MCF 10A (cell line): Measurements from ENCODE around the gene BAHCC1. TPM values are rescaled to one million over a fixed set of nuclear protein-coding genes. Genes with fewer than 3 reads are reported as not detected.

Experiments used
- BruUV-seq: library from RNA; stranded (reverse); fragments of 400-500 nt; replicated peaks from 2 replicates; lab custom pipeline; 2021; lab: Mats Ljungman, UMichigan
- CTCF ChIA-PET: fragments of 300-600 bp; sonication (Branson Sonifier 250); formaldehyde crosslinking; extraction: SDS; loops from one replicate; lab custom pipeline; 2021; ENCODE audit warnings: antibody characterized with exemption, inconsistent platforms; lab: Yijun Ruan, JAX
- POLR2A ChIA-PET: fragments of 300-600, 350-650 bp; sonication (Branson Sonifier 250); formaldehyde crosslinking; extraction: SDS; loops from one replicate; lab custom pipeline; 2020; ENCODE audit warnings: antibody characterized with exemption, inconsistent platforms; lab: Yijun Ruan, JAX
- DNase-seq: peaks from one replicate; pipeline ENCODE4 v3.0.0-alpha.2; 2018; ENCODE audit not compliant: unreplicated experiment
- H3K27ac Mint-ChIP-seq: one replicate; pipeline ENCODE4 v1.8.0; 2022; ENCODE audit warnings: mild to moderate bottlenecking, low read depth, mixed read lengths; ENCODE audit not compliant: unreplicated experiment
- H3K27me3 Mint-ChIP-seq: one replicate; pipeline ENCODE4 v1.8.0; 2022; ENCODE audit warnings: mixed read lengths; ENCODE audit not compliant: insufficient read depth, unreplicated experiment
- H3K36me3 Mint-ChIP-seq: one replicate; pipeline ENCODE4 v1.8.0; 2022; ENCODE audit warnings: mild to moderate bottlenecking, moderate library complexity, mixed read lengths; ENCODE audit not compliant: insufficient read depth, unreplicated experiment
- H3K4me1 Mint-ChIP-seq: one replicate; pipeline ENCODE4 v1.8.0; 2022; ENCODE audit warnings: mixed read lengths; ENCODE audit not compliant: insufficient read depth, unreplicated experiment
- H3K4me3 Mint-ChIP-seq: one replicate; pipeline ENCODE4 v1.8.0; 2022; ENCODE audit warnings: mild to moderate bottlenecking, moderate library complexity, mixed read lengths; ENCODE audit not compliant: unreplicated experiment
- H3K9me3 Mint-ChIP-seq: one replicate; pipeline ENCODE4 v1.8.0; 2022; ENCODE audit warnings: mixed read lengths; ENCODE audit not compliant: unreplicated experiment
- intact Hi-C: fragments of 100-400 bp; cut with micrococcal nuclease; formaldehyde crosslinking; loops from 2 replicates; pipeline ENCODE4 v1.14.1; 2022
- total RNA-seq: library from RNA; stranded (reverse); gene quantifications from 2 replicates; pipeline ENCODE4 v1.2.3, GENCODE V29; 2022
- TF ChIP-seq, protein P1 (sequence below): fragments of 200-600 bp; IDR thresholded peaks from one replicate; pipeline ENCODE4 v1.8.0; 2022; ENCODE audit warnings: antibody characterized with exemption, mild to moderate bottlenecking; ENCODE audit not compliant: unreplicated experiment

Gene BAHCC1
- total RNA-seq, 1 experiment from 2014 or later: 7.4 TPM

DNA sequence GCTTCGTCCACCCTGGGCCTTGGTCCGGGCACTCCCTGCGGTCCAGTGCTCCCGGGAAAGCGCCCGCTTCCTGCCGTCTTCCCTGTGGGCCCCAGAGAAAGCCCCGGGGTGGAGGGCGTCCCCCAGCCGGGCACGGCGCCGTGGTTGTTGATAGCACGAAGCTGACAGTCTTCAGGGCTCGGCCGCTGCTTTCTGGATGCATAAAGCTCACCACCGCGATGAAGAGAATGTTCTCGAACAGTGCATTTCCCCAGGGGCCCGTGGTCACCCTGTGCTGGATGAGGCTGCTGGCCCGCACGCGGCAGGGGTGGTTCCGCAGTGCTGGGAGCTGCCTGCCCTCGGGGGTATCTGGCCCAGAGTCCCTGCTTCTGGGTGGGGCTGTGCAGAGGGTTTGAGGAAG, 53.2 kb downstream of the BAHCC1 start:
- Mint-ChIP-seq H3K27ac (no peak overlapping the region), H3K36me3 (no peaks in the 10 kb centered on the region), H3K4me1 (no peaks in the 10 kb centered on the region), H3K4me3 (no peak overlapping the region), H3K9me3 (no peaks in the 10 kb centered on the region), H3K27me3 (no peaks in the 10 kb centered on the region)
- TF ChIP-seq, protein P1, sequence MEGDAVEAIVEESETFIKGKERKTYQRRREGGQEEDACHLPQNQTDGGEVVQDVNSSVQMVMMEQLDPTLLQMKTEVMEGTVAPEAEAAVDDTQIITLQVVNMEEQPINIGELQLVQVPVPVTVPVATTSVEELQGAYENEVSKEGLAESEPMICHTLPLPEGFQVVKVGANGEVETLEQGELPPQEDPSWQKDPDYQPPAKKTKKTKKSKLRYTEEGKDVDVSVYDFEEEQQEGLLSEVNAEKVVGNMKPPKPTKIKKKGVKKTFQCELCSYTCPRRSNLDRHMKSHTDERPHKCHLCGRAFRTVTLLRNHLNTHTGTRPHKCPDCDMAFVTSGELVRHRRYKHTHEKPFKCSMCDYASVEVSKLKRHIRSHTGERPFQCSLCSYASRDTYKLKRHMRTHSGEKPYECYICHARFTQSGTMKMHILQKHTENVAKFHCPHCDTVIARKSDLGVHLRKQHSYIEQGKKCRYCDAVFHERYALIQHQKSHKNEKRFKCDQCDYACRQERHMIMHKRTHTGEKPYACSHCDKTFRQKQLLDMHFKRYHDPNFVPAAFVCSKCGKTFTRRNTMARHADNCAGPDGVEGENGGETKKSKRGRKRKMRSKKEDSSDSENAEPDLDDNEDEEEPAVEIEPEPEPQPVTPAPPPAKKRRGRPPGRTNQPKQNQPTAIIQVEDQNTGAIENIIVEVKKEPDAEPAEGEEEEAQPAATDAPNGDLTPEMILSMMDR: no peak
- BruUV-seq: no TSS peak
- DNase-seq: no peak
- ChIA-PET CTCF (interaction anchor here (0.9 kb wide), 1 partner anchor 194 kb away, joined by 4 read pairs; no protein-coding TSS in a partner anchor), POLR2A (no interaction called here)
- intact Hi-C loops: no loop called here

DNA sequence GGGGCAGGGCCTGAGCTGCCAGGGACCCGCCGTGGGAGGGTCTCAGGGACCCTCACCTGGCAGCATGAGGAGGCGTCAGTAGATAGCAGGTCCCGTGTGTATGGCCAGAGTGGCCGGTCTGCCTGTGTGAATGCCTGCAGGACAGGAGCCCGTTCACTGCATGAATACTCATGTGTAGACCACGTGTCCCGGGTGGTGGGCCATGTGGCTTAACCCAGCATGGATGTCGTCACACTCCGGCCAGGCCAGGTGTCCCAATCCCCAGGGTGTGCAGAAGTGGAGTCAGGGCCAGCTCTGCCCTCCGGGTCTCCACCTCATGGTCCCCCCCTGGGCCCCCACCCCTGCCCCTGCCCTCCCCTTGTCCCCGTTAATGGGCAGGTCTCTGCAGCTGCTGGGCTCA, 53.7 kb downstream of the BAHCC1 start:
- H3K9me3 Mint-ChIP-seq: no peaks in the 10 kb centered on the region
- intact Hi-C loops: no loop called here
- no peaks in the 10 kb centered on the region for H3K27me3 Mint-ChIP-seq
- CTCF ChIA-PET: interaction anchor here (0.9 kb wide), 1 partner anchor 195 kb away, joined by 4 read pairs; no protein-coding TSS in a partner anchor
- BruUV-seq: no TSS peak
- TF ChIP-seq, protein P1: no peak
- no peaks in the 10 kb centered on the region for H3K4me1 Mint-ChIP-seq
- no peak overlapping the region for H3K4me3 Mint-ChIP-seq
- no peaks in the 10 kb centered on the region for H3K36me3 Mint-ChIP-seq
- no peak overlapping the region for H3K27ac Mint-ChIP-seq
- DNase-seq: no peak
- POLR2A ChIA-PET: interaction anchor here (0.5 kb wide), 1 partner anchor 877 kb away, joined by 3 read pairs; no protein-coding TSS in a partner anchor

DNA sequence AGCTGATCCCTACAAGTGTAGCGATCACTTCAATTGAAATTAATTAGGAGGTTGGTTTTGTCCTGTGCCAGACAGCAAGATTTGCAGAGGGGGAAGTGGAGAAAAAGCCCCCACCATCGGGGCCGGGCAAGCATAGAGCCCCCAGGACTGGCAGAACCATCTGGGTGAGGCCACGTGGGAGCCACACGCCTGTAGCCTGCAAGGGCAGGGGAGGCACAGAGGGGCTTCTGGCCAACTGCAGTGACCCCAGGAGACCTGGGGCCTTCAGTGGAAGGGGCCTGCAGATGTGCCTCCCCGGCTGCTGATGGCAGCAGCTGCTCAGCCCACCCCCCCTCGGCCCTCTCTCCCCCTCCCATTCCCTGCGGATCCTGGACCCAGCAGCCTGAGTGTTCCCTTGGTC, 54.1 kb downstream of the BAHCC1 start:
- Mint-ChIP-seq H3K4me1 (no peaks in the 10 kb centered on the region), H3K9me3 (no peaks in the 10 kb centered on the region), H3K27ac (no peak overlapping the region), H3K36me3 (no peaks in the 10 kb centered on the region), H3K27me3 (no peaks in the 10 kb centered on the region), H3K4me3 (no peak overlapping the region)
- ChIA-PET POLR2A (interaction anchor here (0.5 kb wide), 1 partner anchor 877 kb away, joined by 3 read pairs; no protein-coding TSS in a partner anchor), CTCF (interaction anchor here (0.6 kb wide), 1 partner anchor 38 kb away, joined by 3 read pairs; no protein-coding TSS in a partner anchor)
- BruUV-seq: no TSS peak
- TF ChIP-seq, protein P1: no peak
- intact Hi-C loops: no loop called here
- no peak for DNase-seq

DNA sequence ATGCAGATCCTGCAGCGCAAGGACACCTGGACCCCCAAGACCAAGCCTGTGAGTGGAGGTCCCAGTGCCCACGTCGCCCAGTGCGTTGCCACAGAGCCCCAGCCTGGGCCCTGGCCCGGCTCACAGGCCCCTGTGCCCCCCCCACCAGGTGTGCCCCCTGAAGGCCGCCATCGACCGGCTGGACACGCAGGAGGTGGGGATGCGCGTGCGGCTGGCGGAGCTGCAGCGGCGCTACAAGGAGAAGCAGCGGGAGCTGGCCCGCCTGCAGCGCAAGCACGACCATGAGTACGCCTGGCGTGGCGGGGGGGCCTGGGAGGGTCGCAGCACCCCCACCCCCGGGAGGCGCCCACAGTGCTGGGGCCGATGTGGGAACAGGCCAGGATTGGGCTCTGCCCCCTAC, 56.6 kb downstream of the BAHCC1 start:
- intact Hi-C loops: no loop called here
- Mint-ChIP-seq H3K36me3 (peaks cover 5% of the 10 kb centered on the region), H3K27ac (no peak overlapping the region), H3K4me1 (no peaks in the 10 kb centered on the region), H3K27me3 (no peaks in the 10 kb centered on the region), H3K4me3 (no peak overlapping the region), H3K9me3 (no peaks in the 10 kb centered on the region)
- CTCF ChIA-PET: no interaction called here
- no peak for DNase-seq
- BruUV-seq: no TSS peak
- POLR2A ChIA-PET: no interaction called here
- TF ChIP-seq, protein P1: no peak
